ENCODE measurements around the gene OR5A2. TPM values are rescaled to one million over a fixed set of nuclear protein-coding genes. Genes with fewer than 3 reads are reported as not detected.
"Not testable (repeated sequence)": the region's sequence is repeated elsewhere in the genome, so short reads cannot be mapped to it uniquely, and the experiment has no call there.

The OR5A2 gene
- total RNA-seq, 1 experiment from 2014 or later, result not detected

GRCh38 chr11:59380263-59381059, 45.8 kb downstream of the OR5A2 start:
- DNase-seq (ENCODE audit: low spot score), result no peak

DNA sequence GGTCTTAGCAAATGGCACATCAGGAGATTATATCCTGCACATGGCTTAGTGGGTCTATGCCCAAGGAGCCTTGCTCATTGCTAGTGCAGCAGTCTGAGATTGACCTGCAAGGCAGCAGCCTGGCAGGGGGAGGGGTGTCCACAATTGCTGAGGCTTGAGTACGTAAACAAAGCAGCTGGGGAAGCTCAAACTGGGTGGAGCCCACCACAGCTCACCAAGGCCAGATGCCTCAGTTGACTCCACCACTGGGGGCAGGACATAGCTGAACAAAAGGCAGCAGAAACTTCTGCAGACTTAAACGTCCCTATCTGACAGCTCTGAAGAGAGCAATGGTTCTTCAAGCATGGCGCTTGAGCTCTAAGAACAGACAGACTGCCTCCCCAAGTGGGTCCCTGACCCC, 53.9 kb downstream of the OR5A2 start:
- not testable (repeated sequence) for DNase-seq (ENCODE audit: low spot score)

DNA sequence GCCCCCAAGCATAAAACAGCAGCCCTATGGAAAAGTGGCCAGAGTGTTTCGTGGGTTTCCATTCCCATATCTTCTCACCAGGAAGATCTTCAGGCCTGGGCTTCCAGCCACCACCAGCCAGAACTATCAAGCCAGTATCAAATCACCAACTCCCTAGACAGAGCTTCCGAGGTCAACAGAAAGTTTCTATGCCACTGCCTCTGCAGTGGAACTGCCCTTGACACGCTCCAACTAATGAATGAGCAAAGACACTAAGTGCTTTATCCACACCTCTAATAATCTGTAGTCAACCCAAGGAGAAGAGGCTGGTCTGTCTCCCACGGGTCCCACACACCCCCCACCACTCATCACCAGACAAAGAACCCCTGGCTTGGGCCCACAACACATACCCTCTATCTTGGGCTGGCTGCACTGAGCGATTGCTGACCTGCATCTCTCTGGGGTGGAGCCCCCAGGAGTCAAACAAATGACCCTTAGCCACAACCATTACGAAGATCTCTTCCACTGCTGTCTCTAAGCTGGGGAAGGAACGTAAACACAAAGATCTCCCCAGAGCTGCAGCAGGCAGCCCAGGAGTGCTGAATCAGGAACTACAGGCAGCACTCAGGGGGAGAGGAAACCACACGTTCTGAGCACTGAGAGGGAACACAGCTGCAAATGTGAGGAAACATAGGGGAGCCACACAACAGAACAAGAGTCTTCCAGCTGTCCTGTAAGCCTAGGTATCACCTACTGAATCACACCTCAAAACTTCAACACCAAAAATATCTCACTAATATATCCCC, 57.8 kb downstream of the OR5A2 start:
- DNase-seq (ENCODE audit: low spot score), result no peak

Other genes with a start within 250 kb of the OR5A2 start
- gene MPEG1, start 213.5 kb downstream of the OR5A2 start, total RNA-seq (2014; rRNA removed; shearing (Covaris generic)), result not detected in 2 replicates
- gene OR5AN1, start 67.5 kb downstream of the OR5A2 start, total RNA-seq (2014; rRNA removed; shearing (Covaris generic)), result not detected in 2 replicates
- gene OR5A1, start 10.1 kb upstream of the OR5A2 start, total RNA-seq (2014; rRNA removed; shearing (Covaris generic)), result not detected in 2 replicates
- not detected in 2 replicates for gene OR4D6, start 30.5 kb upstream of the OR5A2 start, total RNA-seq (2014; rRNA removed; shearing (Covaris generic))
- not detected in 2 replicates for gene OR4D10, start 46.9 kb upstream of the OR5A2 start, total RNA-seq (2014; rRNA removed; shearing (Covaris generic))
- gene OR4D11, start 77.2 kb upstream of the OR5A2 start, total RNA-seq (2014; rRNA removed; shearing (Covaris generic)), result not detected in 2 replicates
- not detected in 2 replicates for gene OR4D9, start 85.1 kb upstream of the OR5A2 start, total RNA-seq (2014; rRNA removed; shearing (Covaris generic))
- gene OSBP, start 189.4 kb upstream of the OR5A2 start, total RNA-seq (2014; rRNA removed; shearing (Covaris generic)), result 16.6 and 16.7 TPM in 2 replicates
- gene PATL1, start 242.6 kb upstream of the OR5A2 start, total RNA-seq (2014; rRNA removed; shearing (Covaris generic)), result 19.9 and 20.3 TPM in 2 replicates